AG04449 (cell line): ENCODE measurements around the gene TANGO2.

Experiments
- CTCF ChIA-PET: fragments of 350-600 bp; formaldehyde crosslinking; extraction: SDS; loops from one replicate; lab custom pipeline; 2021; ENCODE audit warnings: antibody characterized with exemption; lab: Yijun Ruan, JAX
- POLR2A ChIA-PET: fragments of 400-600, 350-600 bp; formaldehyde crosslinking; extraction: SDS; loops from one replicate; lab custom pipeline; 2020; ENCODE audit warnings: antibody characterized with exemption, inconsistent platforms; lab: Yijun Ruan, JAX
- DNase-seq: peaks from one replicate; pipeline ENCODE4 v3.0.0-alpha.2; 2010; ENCODE audit warnings: low read depth, low spot score
- H3K4me3 ChIP-seq: 2 replicates; pipeline ENCODE4 v1.5.1; 2011; ENCODE audit warnings: low read depth, mild to moderate bottlenecking, control low read depth, low read length
- CTCF ChIP-seq: IDR thresholded peaks from one replicate; pipeline ENCODE4 v1.5.1; 2011; ENCODE audit warnings: mild to moderate bottlenecking, moderate library complexity, low read length, control low read depth, inconsistent platforms; ENCODE audit not compliant: insufficient read depth; ENCODE audit errors: missing control alignments

The TANGO2 gene

GRCh38 chr22:20062043-20062765 lies 41.3 kb downstream of the TANGO2 start:
- no peak for DNase-seq
- POLR2A ChIA-PET, result no interaction called here
- CTCF ChIA-PET, result no interaction called here
- H3K4me3 ChIP-seq, result no peak overlapping the region
- no peak for TF ChIP-seq CTCF

GRCh38 chr22:20062766-20063083 lies 41.8 kb downstream of the TANGO2 start:
- CTCF ChIA-PET, result no interaction called here
- no peak overlapping the region for H3K4me3 ChIP-seq
- TF ChIP-seq CTCF, result no peak
- no peak for DNase-seq
- POLR2A ChIA-PET, result no interaction called here

- TF ChIP-seq CTCF, result no peak
- ChIA-PET POLR2A (no interaction called here), CTCF (no interaction called here)
- H3K4me3 ChIP-seq, result no peak overlapping the region
- DNase-seq, result no peak
Measured at GRCh38 chr22:20063271-20064139, 42.6 kb downstream of the TANGO2 start.

- TF ChIP-seq CTCF, result no peak
- no peak overlapping the region for H3K4me3 ChIP-seq
- ChIA-PET POLR2A (no interaction called here), CTCF (no interaction called here)
- no peak for DNase-seq
Measured at GRCh38 chr22:20064140-20064480, 43.2 kb downstream of the TANGO2 start.

- no peak for TF ChIP-seq CTCF
- H3K4me3 ChIP-seq, result no peak overlapping the region
- POLR2A ChIA-PET, result no interaction called here
- DNase-seq, result no peak
- CTCF ChIA-PET, result no interaction called here
Measured at GRCh38 chr22:20064545-20065262, 43.8 kb downstream of the TANGO2 start.
